ENCODE data around the gene GPR61. TPM values are rescaled to one million over a fixed set of nuclear protein-coding genes. Genes with fewer than 3 reads are reported as not detected.

The GPR61 gene
- polyA plus RNA-seq, 1 donor from 2014 or later: 9.7 TPM

GRCh38 chr1:109543988-109544735 lies 4.5 kb downstream of the GPR61 start:
- Histone ChIP-seq H2AFZ (ENCODE audit: low read depth, low read length) (no peak overlapping the region), H3K9me2 (ENCODE audit: insufficient read depth, low read length) (no peaks in the 10 kb centered on the region), H3K4me3 (ENCODE audit: low read length) (no peak overlapping the region), H3K79me2 (replicated peaks; ENCODE audit: insufficient read depth, low read length) (peaks cover 8% of the 10 kb centered on the region), H3K36me3 (ENCODE audit: insufficient read depth, low read length) (no peaks in the 10 kb centered on the region), H3K9me3 (ENCODE audit: low read length) (no peaks in the 10 kb centered on the region), H3K4me2 (ENCODE audit: low read length) (no peak overlapping the region), H3K27me3 (ENCODE audit: insufficient read depth, low read depth, low read length) (no peaks in the 10 kb centered on the region), H3K9ac (ENCODE audit: low read length) (no peak overlapping the region), H4K20me1 (ENCODE audit: insufficient read depth) (no peaks in the 10 kb centered on the region), H3K27ac (ENCODE audit: low read length) (no peak overlapping the region), H3F3A (ENCODE audit: insufficient read depth, low read length, poor library complexity, severe bottlenecking) (no peaks in the 10 kb centered on the region)
- TF ChIP-seq TAF1 (IDR thresholded peaks at IDR 0.05; ENCODE audit: low read depth) (no peak), EP300 (conservative IDR thresholded peaks at IDR 0.05; ENCODE audit: poor library complexity, severe bottlenecking) (no peak), SMC3 (conservative IDR thresholded peaks at IDR 0.05; ENCODE audit: poor library complexity) (no peak), MXI1 (conservative IDR thresholded peaks at IDR 0.05; ENCODE audit: poor library complexity, severe bottlenecking) (no peak)
- TF ChIP-seq, protein P1, sequence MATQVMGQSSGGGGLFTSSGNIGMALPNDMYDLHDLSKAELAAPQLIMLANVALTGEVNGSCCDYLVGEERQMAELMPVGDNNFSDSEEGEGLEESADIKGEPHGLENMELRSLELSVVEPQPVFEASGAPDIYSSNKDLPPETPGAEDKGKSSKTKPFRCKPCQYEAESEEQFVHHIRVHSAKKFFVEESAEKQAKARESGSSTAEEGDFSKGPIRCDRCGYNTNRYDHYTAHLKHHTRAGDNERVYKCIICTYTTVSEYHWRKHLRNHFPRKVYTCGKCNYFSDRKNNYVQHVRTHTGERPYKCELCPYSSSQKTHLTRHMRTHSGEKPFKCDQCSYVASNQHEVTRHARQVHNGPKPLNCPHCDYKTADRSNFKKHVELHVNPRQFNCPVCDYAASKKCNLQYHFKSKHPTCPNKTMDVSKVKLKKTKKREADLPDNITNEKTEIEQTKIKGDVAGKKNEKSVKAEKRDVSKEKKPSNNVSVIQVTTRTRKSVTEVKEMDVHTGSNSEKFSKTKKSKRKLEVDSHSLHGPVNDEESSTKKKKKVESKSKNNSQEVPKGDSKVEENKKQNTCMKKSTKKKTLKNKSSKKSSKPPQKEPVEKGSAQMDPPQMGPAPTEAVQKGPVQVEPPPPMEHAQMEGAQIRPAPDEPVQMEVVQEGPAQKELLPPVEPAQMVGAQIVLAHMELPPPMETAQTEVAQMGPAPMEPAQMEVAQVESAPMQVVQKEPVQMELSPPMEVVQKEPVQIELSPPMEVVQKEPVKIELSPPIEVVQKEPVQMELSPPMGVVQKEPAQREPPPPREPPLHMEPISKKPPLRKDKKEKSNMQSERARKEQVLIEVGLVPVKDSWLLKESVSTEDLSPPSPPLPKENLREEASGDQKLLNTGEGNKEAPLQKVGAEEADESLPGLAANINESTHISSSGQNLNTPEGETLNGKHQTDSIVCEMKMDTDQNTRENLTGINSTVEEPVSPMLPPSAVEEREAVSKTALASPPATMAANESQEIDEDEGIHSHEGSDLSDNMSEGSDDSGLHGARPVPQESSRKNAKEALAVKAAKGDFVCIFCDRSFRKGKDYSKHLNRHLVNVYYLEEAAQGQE (IDR thresholded peaks at IDR 0.05; ENCODE audit: borderline replicate concordance): no peak

- peak overlapping the region; percentile 94 for H3K4me3 ChIP-seq (ENCODE audit: low read length)
- TF ChIP-seq EZH2 (IDR thresholded peaks at IDR 0.05; ENCODE audit: borderline replicate concordance, insufficient read depth, low read length, poor library complexity, severe bottlenecking): no peak
- no peak for TF ChIP-seq EP300 (conservative IDR thresholded peaks at IDR 0.05; ENCODE audit: poor library complexity, severe bottlenecking)
- peak; percentile 96 for TF ChIP-seq CTCF (IDR thresholded peaks at IDR 0.05; ENCODE audit: poor library complexity, severe bottlenecking)
- TF ChIP-seq POLR2AphosphoS5 (IDR thresholded peaks at IDR 0.05): no peak
- peak; percentile 96 for TF ChIP-seq RAD21 (conservative IDR thresholded peaks at IDR 0.05)
- TF ChIP-seq, protein P1 (IDR thresholded peaks at IDR 0.05; ENCODE audit: borderline replicate concordance): no peak
- TF ChIP-seq TAF1 (IDR thresholded peaks at IDR 0.05; ENCODE audit: low read depth): no peak
- peak; percentile 97 for TF ChIP-seq SMC3 (conservative IDR thresholded peaks at IDR 0.05; ENCODE audit: poor library complexity)
- peak; percentile 33 for TF ChIP-seq MXI1 (conservative IDR thresholded peaks at IDR 0.05; ENCODE audit: poor library complexity, severe bottlenecking)
- no peaks in the 10 kb centered on the region for H3K36me3 ChIP-seq (ENCODE audit: insufficient read depth, low read length)
- peak overlapping the region; percentile 64 for H3K4me2 ChIP-seq (ENCODE audit: low read length)
- peaks cover 4% of the 10 kb centered on the region for H3F3A ChIP-seq (ENCODE audit: insufficient read depth, low read length, poor library complexity, severe bottlenecking)
- H3K79me2 ChIP-seq (replicated peaks; ENCODE audit: insufficient read depth, low read length): peaks cover 31% of the 10 kb centered on the region
- peak overlapping the region; percentile 78 for H2AFZ ChIP-seq (ENCODE audit: low read depth, low read length)
- peak overlapping the region; percentile 34 for H3K9ac ChIP-seq (ENCODE audit: low read length)
- H4K20me1 ChIP-seq (ENCODE audit: insufficient read depth): no peaks in the 10 kb centered on the region
- peak overlapping the region; percentile 55 for H3K27ac ChIP-seq (ENCODE audit: low read length)
- H3K27me3 ChIP-seq (ENCODE audit: insufficient read depth, low read depth, low read length): no peaks in the 10 kb centered on the region
- no peaks in the 10 kb centered on the region for H3K9me3 ChIP-seq (ENCODE audit: low read length)
- no peaks in the 10 kb centered on the region for H3K9me2 ChIP-seq (ENCODE audit: insufficient read depth, low read length)
Observed at GRCh38 chr1:109546311-109547109, 6.8 kb downstream of the GPR61 start.
